Neural progenitor cell (in vitro differentiated cells): ENCODE data around the gene YEATS4.

Source experiments
- EZH2 ChIP-seq: fragments of 200-600 bp; sonication (generic); IDR thresholded peaks from 2 replicates; pipeline ENCODE4 v1.6.1; 2017; ENCODE audit warnings: antibody characterized with exemption, mild to moderate bottlenecking, moderate library complexity
- EZH2phosphoT487 ChIP-seq: fragments of 200-600 bp; sonication (generic); IDR thresholded peaks from 2 replicates; pipeline ENCODE4 v1.6.1; 2017; ENCODE audit warnings: antibody characterized with exemption
- TF ChIP-seq, protein P1 (sequence below): fragments of 200-600 bp; sonication (generic); IDR thresholded peaks from 2 replicates; pipeline ENCODE4 v1.5.1; 2017; ENCODE audit warnings: antibody characterized with exemption, mild to moderate bottlenecking

DNA sequence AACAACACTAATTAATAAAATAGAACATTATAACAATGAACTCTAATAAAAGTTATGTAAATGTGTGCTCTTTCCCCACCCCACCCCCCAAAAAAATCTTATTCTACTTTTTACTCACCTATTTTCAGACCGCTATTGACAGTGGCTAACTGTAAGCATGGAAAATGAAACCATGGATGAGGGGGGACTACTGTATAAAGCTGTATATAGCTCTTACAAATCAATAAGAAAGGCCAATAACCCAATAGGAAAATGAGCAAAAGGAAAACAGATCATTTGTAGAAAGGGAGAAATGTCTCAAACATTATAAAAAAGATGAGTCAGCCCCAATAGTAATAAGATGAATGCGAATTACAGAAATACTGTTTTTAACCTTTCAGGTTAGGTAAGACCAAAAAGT, 27.4 kb downstream of the YEATS4 start:
- TF ChIP-seq EZH2 (no peak), EZH2phosphoT487 (no peak)
- TF ChIP-seq, protein P1, sequence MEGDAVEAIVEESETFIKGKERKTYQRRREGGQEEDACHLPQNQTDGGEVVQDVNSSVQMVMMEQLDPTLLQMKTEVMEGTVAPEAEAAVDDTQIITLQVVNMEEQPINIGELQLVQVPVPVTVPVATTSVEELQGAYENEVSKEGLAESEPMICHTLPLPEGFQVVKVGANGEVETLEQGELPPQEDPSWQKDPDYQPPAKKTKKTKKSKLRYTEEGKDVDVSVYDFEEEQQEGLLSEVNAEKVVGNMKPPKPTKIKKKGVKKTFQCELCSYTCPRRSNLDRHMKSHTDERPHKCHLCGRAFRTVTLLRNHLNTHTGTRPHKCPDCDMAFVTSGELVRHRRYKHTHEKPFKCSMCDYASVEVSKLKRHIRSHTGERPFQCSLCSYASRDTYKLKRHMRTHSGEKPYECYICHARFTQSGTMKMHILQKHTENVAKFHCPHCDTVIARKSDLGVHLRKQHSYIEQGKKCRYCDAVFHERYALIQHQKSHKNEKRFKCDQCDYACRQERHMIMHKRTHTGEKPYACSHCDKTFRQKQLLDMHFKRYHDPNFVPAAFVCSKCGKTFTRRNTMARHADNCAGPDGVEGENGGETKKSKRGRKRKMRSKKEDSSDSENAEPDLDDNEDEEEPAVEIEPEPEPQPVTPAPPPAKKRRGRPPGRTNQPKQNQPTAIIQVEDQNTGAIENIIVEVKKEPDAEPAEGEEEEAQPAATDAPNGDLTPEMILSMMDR = no peak
